ENCODE data around the gene SYT14.

GRCh38 chr1:210098356-210098755 lies 160.3 kb downstream of the SYT14 start:
- TF ChIP-seq EP300 (IDR thresholded peaks at IDR 0.05): no peak
- TF ChIP-seq CHD4 (IDR thresholded peaks at IDR 0.05; ENCODE audit: borderline replicate concordance): no peak
- no peak for TF ChIP-seq POLR2A (IDR thresholded peaks at IDR 0.05; ENCODE audit: low read length)
